A172 (cell line): Measurements from ENCODE around the gene TEX14. TPM values are rescaled to one million over a fixed set of nuclear protein-coding genes. Genes with fewer than 3 reads are reported as not detected.

ENCODE experiments used
- DNase-seq: peaks from one replicate; pipeline ENCODE4 v3.0.0-alpha.2; 2015; ENCODE audit warnings: low spot score
- total RNA-seq: library from RNA; depleted of rRNA; stranded (reverse); fragments of >200 nt; shearing (Covaris generic); gene quantifications from 2 replicates; pipeline ENCODE4 v1.2.3, GENCODE V29; 2014

TEX14 gene
- total RNA-seq, 1 experiment from 2014 or later = 0.19 TPM

DNA sequence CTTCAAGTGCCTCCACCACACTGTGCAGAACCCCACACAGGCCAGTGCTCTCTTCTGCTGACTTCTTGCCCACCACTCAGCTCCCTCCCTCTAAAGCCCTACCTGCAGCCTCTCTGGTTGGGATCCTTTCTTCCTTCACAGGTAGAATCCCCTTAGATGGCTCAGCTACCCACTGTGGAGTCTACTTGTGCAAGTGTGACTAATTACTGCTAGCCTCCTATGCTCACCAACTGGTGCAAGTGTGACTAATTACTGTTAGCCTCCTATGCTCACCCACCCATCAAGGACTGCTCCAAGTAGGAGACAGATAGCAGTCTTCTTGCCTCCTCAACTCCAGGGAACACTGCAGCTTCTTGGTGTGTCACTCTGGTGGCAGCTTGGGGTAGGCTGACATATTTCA lies 43.6 kb downstream of the TEX14 start:
- no peak for DNase-seq

DNA sequence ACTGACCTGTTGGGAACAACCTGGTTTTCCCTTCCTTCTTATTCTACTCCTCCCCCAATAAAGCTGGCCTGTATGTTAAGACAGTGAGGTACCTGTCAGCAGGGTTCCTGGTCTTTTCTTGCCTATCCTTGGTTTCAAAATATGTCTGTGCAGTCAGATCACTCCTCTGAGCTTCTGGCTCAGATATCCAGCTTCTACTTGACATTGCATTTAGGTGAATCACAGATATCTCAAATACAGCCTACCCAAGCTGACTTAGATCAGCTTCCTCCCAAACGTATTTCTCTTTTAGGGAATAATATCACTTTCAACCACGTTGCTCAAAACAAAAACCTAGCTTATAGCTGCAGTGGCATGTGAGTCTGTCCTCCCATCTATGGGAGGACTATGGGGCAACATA lies 48.7 kb downstream of the TEX14 start:
- peak; percentile 73 for DNase-seq

- peak; percentile 58 for DNase-seq
These were observed 49.9 kb downstream of the TEX14 start for GRCh38 chr17:58641887-58642311.

DNA sequence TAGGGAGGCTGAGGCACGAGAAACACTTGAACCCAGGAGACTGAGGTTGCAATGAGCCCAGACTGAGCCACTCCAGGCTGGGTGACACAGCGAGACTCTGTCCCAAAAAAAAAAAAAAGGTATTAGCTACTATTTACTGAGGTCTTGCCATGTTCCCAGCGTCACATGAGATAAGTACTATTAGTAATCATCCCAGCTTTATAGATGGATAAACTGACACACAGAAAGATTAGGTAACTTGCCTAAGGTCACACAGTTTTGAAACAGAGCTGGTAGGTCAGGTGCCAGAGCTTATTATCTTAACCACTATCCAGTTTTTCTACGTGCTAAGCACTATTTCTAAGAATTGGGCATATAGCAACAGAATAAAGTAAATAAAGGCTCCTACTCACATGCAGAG lies 51.6 kb downstream of the TEX14 start:
- DNase-seq = no peak

- no peak for DNase-seq
These were observed 52.2 kb downstream of the TEX14 start for GRCh38 chr17:58639681-58640080.

DNA sequence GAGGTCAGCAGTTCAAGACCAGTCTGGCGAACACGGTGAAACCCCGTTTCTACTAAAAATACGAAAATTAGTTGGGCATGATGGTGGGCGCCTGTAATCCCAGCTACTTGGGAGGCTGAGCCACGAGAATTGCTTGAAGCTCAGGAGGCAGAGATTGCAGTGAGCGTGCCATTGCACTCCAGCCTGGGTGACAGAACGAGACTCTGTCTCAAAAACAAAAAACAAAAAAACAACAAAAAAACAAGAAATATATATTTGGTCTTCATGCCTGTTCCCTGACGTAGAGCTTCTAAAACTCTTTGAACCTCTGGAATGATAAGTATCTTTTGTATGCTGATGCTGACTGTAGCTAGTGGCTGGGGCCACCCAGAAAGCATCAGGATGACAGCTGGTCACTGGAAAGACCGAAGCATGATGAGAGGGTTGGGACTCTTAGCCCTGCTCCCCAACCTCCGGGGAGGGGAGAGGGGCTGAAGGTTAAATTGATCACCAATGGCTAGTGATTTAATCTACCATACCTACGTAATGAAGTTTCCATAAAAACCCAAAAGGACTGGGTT lies 54.8 kb downstream of the TEX14 start:
- no peak for DNase-seq

- no peak for DNase-seq
These were observed 59.2 kb downstream of the TEX14 start for GRCh38 chr17:58632324-58633314.

GRCh38 chr17:58631523-58632323 lies 60.1 kb downstream of the TEX14 start:
- peak; percentile 99 for DNase-seq

- DNase-seq = no peak
These were observed 60.8 kb downstream of the TEX14 start for GRCh38 chr17:58630883-58631522.

- no peak for DNase-seq
These were observed 64.9 kb downstream of the TEX14 start for GRCh38 chr17:58626905-58627304.

GRCh38 chr17:58624751-58625150 lies 67.1 kb downstream of the TEX14 start:
- DNase-seq = no peak

- no peak for DNase-seq
These were observed 70.7 kb downstream of the TEX14 start for GRCh38 chr17:58621174-58621573.

DNA sequence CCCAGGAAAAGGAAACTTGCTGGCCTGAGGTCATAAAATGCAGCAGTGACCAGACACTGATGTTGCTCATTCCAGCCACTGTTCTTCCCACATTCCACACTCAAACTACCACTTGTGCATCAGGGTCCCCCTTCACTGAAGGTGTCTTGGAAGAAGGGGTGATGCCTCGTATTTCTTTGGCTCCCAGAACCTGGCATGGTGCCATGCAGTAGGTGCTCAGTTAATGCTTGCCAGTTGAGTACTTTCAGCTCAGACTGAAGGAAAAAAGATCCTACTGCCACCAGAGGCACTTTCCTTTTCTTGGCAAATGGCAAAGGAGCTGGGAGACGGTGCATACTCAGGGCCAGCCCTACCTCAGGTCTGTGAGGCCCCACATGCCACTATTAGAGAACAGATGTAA lies 73.5 kb downstream of the TEX14 start:
- no peak for DNase-seq

DNA sequence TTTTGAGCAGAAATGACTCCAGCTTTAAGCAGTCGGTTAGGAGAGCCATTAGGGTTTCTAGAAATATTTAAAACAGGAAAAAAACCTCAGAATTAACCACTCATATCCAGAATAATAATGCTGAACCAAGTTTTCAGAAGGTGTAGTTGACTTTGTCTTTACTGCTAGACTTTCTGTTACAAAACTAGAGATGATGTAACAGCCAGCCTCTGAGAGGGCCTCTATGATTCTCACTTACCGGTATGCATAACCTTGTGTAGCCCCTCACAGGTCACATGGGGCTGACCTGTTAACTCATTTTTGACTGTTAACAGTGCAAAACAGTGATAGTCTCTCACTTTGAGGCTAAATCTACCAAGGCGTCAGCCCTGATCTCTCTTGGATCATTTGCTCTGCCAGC lies 74.3 kb downstream of the TEX14 start:
- DNase-seq = no peak

- no peak for DNase-seq
These were observed 75.8 kb downstream of the TEX14 start for GRCh38 chr17:58615768-58616659.

DNA sequence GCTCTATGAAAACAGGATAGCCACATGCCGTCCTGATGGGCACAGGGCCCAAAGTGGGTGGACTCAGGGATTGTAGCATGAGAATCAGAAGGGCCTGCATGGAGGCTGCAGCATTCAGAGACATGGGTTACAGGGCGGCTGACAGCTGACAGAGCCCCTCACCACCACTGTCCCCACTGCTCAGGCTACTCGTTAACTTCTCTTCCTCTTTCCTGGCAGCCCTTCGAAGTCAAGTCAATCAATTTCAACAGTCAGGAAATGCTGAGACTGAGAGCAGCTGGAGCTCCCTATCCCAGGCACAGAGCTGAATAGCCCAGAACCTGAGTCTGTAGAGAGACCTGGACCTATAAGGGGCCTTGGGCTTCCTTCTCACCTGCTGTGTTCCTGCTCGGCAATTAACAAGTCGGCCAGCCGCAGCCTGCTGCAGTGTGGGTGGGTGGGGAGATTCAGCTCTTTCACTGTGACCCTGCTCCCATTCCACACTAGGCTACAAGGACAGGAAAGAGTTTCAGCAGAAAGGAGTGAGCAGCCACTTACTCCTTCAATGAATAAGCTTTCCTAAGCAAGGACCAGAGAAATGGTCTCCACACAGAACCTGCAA lies 76.9 kb downstream of the TEX14 start:
- DNase-seq = no peak

DNA sequence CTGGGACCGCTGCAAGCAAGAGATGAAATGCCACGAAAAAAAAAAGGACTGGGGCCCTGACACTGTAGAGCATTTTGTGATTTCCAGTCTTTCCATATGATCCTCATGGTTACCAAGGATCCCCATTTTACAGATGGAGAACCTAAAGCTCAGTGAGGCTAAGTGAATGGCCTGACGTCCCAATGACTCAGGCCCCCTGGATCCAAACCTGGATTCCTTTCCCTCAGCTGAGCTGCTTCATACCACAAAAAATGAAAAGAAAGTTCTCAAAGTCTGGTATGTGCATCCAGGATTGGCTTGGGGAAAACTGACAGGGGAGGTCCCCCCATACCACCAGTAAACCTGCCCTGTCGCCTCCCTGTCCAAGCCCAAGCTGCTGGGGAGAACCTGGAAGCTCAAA lies 80.5 kb downstream of the TEX14 start:
- DNase-seq = no peak

DNA sequence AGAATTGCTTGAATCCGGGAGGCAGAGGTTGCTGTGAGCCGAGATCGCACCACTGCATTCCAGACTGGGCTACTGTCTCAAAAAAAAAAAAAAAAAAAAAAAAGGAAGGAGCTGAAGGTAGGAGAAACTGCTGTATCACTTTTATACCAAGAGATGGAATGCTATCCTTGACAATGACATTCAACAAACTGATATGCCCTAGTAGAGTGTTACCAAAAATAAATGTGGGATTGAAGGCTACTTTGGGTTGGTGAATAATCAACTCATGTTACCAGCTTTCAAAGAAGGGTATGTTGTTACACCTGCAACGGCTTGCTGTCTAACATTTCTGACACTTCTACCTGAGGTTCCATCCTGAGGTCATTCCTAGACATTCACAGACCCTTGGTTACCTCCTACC lies 84.9 kb downstream of the TEX14 start:
- DNase-seq = no peak

- DNase-seq = no peak
These were observed 85.9 kb downstream of the TEX14 start for GRCh38 chr17:58605986-58606385.

GRCh38 chr17:58605470-58605869 lies 86.4 kb downstream of the TEX14 start:
- DNase-seq = no peak
